Heart left ventricle (tissue), 16 donors: ENCODE results near the gene FOXE3. TPM values are rescaled to one million over a fixed set of nuclear protein-coding genes. Genes with fewer than 3 reads are reported as not detected.

Experiments
- ATAC-seq, 4 donors: fragments of 200-7000 bp; cut with Tn5 transposase; one replicate each; pipeline ENCODE4 v1.9.1; 2020 to 2022; ENCODE audit warnings: moderate library complexity in 4 of 4, mild to moderate bottlenecking in 3 of 4, moderate number of reproducible peaks in 1 of 4
- DNase-seq, 5 donors: peaks; one replicate each; pipeline ENCODE4 v3.0.0-alpha.2; 2020
- H3K27ac ChIP-seq, 12 donors: fragments of 200-600 bp; sonication (generic) in 4 of 12; one replicate each; pipeline versions ENCODE4 v1.5.0 to v1.8.0; 2016 to 2022; ENCODE audit warnings: mild to moderate bottlenecking in 2 of 12
- H3K27me3 ChIP-seq, 9 donors: fragments of 200-600 bp; sonication (generic) in 2 of 9; one replicate each; pipeline versions ENCODE4 v1.5.1 to v1.8.0; 2016 to 2022; ENCODE audit warnings: mild to moderate bottlenecking in 3 of 9
- H3K36me3 ChIP-seq, 9 donors: fragments of 200-600 bp; sonication (generic) in 2 of 9; one replicate each; pipeline versions ENCODE4 v1.5.0 to v1.8.0; 2018 to 2022; ENCODE audit warnings: mild to moderate bottlenecking in 2 of 9
- H3K4me1 ChIP-seq, 12 donors: fragments of 200-600 bp; sonication (generic) in 4 of 12; one replicate each; pipeline versions ENCODE4 v1.5.0 to v1.8.0; 2016 to 2022; ENCODE audit warnings: mild to moderate bottlenecking in 3 of 12
- H3K4me3 ChIP-seq, 12 donors: fragments of 200-600 bp; sonication (generic) in 4 of 12; one replicate each; pipeline versions ENCODE4 v1.5.0 to v1.8.0; 2017 to 2022; ENCODE audit warnings: mild to moderate bottlenecking in 9 of 12, moderate library complexity in 4 of 12
- H3K9me3 ChIP-seq, 12 donors: fragments of 200-600 bp; sonication (generic) in 4 of 12; one replicate each; pipeline versions ENCODE4 v1.5.0 to v1.8.0; 2016 to 2022; ENCODE audit warnings: mild to moderate bottlenecking in 1 of 12
- POLR2A ChIP-seq, 2 donors: fragments of 450-650 bp; IDR thresholded peaks; one replicate each; pipeline ENCODE4 v1.6.1; 2017; ENCODE audit warnings: antibody characterized with exemption in 2 of 2, mild to moderate bottlenecking in 2 of 2, moderate library complexity in 2 of 2
- WGBS, 4 donors: extraction: QIAGEN DNeasy Blood & Tissue Kit in 2 of 4; methylation state at CpG; one replicate each; pipeline versions ENCODE4 v1.1.5 to v1.1.7; 2013 to 2018; 5-methylcytosine and 5-hydroxymethylcytosine counted together
- intact Hi-C, 10 donors: fragments of 100-400 bp; cut with DNase I; formaldehyde crosslinking; loops; one replicate each; pipeline versions ENCODE4 v1.11.1 to v1.14.2; 2022
- polyA plus RNA-seq, 2 donors: library from polyadenylated mRNA; stranded (reverse); fragments of 200-250 nt; gene quantifications; one replicate each; pipeline ENCODE4 v1.2.3, GENCODE V29; 2013
- total RNA-seq, 9 donors: library from RNA; depleted of rRNA in 2 of 9; stranded (reverse); fragments of >200 nt in 2 of 9; fragmentation: NEBNext Ultra II Directional in 3 of 9; extraction: Animal tissue kit (Norgen Biotek cat#: 25700) in 3 of 9; gene quantifications; one replicate each; pipeline versions ENCODE4 v1.1.0 to v1.2.4, GENCODE V29; 2016 to 2023
- TF ChIP-seq, protein P1 (sequence below), 12 donors: fragments of 200-600 bp; sonication (generic) in 4 of 12; IDR thresholded peaks; one replicate each; pipeline versions ENCODE4 v1.5.0 to v1.8.0; 2018 to 2022; ENCODE audit warnings: antibody characterized with exemption in 12 of 12, mild to moderate bottlenecking in 5 of 12
- donor health status: ischemic (EF 13 %, LVEDD 7.1; RV severe dilation, severe dysfunction).
- donor health status: healthy with polysubstance abuse.
- donor health status: DM: no; HTN: yes; CAD: no.
- donor health status: DM: no; HTN: no; CAD: no.
- donor health status: ischemic (EF 25% LVEDD 6.9; RV normal size, moderate dysfunction).
- donor health status: ischemic (EF 25% LVEDD 5.7; RV mildly dilated, moderate dysfunction).
- donor health status: healthy.
- donor health status: DM: yes; HTN: yes; CAD: no.
- donor health status: ischemic (EF 35%, LVEDD 5.7; RV mildly dilated, moderate dysfunction).
- donor health status: nonischemic (EF 11% LVEDD 7.7; RV severe dilation, severe dysfunction).
- donor health status: DM: yes; HTN: yes; CAD: no.
- donor health status: PGD.
- donor health status: ischemic (EF 29% LVEDD 5.4; RV normal size, mild dysfunction).
- donor health status: nonischemic (EF 23%, LVEDD 6.1; RV moderate dilation, normal function).

Gene FOXE3
- total and polyA plus RNA-seq, 11 donors, result not detected

DNA sequence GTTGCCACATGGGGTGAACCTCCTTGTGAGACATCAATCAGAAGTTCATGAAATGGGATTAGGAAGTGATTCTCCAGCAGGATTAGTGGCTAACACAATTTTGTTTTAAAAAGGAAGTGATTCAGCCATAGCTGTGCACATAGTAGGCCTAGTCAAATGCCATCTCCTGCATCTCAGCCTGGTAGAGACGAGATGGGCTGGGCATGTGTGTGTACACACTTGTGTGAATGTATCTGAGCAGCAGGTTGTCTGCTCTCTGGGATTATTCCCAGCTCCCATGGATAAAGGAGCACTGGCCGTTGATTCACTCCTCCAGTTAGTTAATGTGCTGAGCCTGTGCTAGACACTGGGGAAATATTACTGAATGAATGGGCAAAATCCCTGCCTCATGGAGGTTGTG is 2.0 kb downstream of the FOXE3 start:
- TF ChIP-seq, protein P1, sequence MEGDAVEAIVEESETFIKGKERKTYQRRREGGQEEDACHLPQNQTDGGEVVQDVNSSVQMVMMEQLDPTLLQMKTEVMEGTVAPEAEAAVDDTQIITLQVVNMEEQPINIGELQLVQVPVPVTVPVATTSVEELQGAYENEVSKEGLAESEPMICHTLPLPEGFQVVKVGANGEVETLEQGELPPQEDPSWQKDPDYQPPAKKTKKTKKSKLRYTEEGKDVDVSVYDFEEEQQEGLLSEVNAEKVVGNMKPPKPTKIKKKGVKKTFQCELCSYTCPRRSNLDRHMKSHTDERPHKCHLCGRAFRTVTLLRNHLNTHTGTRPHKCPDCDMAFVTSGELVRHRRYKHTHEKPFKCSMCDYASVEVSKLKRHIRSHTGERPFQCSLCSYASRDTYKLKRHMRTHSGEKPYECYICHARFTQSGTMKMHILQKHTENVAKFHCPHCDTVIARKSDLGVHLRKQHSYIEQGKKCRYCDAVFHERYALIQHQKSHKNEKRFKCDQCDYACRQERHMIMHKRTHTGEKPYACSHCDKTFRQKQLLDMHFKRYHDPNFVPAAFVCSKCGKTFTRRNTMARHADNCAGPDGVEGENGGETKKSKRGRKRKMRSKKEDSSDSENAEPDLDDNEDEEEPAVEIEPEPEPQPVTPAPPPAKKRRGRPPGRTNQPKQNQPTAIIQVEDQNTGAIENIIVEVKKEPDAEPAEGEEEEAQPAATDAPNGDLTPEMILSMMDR (IDR thresholded peaks at IDR 0.05), result no peak
- TF ChIP-seq POLR2A (IDR thresholded peaks at IDR 0.05), result no peak
- no peak overlapping the region for H3K27ac ChIP-seq
- peaks cover 0 to 9% (median 0%) of the 10 kb centered on the region in 12 donors for H3K4me1 ChIP-seq
- H3K9me3 ChIP-seq, result no peaks in the 10 kb centered on the region
- intact Hi-C loops, result no loop called here
- WGBS, 4 donors, result 72 to 85% (median 81%) methylated on average over 2 of the region's 2 CpGs
- H3K4me3 ChIP-seq, result no peak overlapping the region
- DNase-seq (no peak), ATAC-seq (no peak)
- no peaks in the 10 kb centered on the region for H3K36me3 ChIP-seq
- peaks cover 15 to 71% (median 41%) of the 10 kb centered on the region in 9 donors for H3K27me3 ChIP-seq

DNA sequence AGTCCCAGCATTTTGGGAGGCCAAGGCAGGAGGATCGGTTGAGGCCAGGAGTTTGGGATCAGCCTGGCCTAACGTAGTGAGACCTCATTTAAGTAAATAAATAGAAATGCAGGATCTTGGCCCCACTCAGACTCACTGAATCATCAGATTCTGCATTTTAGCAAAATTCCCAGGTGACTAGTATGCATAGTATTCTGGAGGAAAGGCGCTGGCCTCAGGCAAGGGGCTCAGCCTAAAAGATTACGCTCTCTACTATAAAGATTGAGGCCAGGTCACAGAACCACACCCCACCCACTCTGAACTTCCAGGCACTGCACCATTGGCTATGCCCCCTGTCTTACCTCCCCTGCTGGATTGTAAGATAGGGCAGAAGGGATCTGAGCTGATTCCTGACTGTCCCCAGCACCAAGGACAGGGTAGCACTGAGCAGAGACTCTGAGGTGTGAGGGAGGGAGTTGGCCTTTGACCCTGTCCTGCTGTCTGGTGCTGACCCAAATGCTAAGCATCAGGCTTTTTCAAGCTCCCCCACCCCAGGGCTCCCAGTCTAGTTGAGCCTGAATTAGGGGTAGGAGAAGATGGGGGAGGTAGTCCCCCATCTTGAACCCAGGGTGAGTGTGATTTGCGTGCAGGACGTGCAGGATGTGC is 2.7 kb downstream of the FOXE3 start:
- H3K27me3 ChIP-seq, result peaks cover 15 to 74% (median 41%) of the 10 kb centered on the region in 9 donors
- ATAC-seq, result no peak
- intact Hi-C loops, result no loop called here
- H3K9me3 ChIP-seq, result no peaks in the 10 kb centered on the region
- H3K27ac ChIP-seq, result no peak overlapping the region
- TF ChIP-seq POLR2A (IDR thresholded peaks at IDR 0.05), result no peak
- TF ChIP-seq, protein P1 (IDR thresholded peaks at IDR 0.05), result no peak
- DNase-seq, result no peak
- H3K36me3 ChIP-seq, result no peaks in the 10 kb centered on the region
- WGBS, 4 donors, result 90 to 95% (median 92%) methylated on average over 6 of the region's 6 CpGs
- no peak overlapping the region for H3K4me3 ChIP-seq
- H3K4me1 ChIP-seq, result peaks cover 0 to 9% (median 0%) of the 10 kb centered on the region in 12 donors

DNA sequence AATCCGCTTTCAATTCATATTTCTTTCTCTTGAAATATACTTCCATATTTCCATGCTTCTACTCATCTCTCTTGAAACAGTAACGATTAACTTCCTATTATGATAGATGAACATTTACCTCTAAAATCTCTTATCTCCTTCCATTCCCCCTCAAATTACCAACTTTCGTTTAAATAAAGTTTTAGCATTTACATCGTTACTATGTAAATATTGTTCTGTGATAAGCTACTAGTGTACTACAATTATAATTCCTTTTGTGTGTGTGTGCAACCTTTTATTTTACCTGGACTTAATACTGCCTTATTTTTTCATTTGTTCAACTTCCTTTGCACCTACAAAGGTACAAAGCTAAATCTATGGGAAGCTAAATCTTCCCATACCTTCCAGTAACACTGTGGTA is 4.5 kb downstream of the FOXE3 start:
- ATAC-seq (no peak), DNase-seq (no peak)
- Histone ChIP-seq H3K36me3 (no peaks in the 10 kb centered on the region), H3K4me1 (peaks cover 0 to 15% (median 0%) of the 10 kb centered on the region in 12 donors), H3K27me3 (peaks cover 12 to 60% (median 33%) of the 10 kb centered on the region in 9 donors), H3K4me3 (no peak overlapping the region), H3K27ac (no peak overlapping the region), H3K9me3 (no peaks in the 10 kb centered on the region)
- no peak for TF ChIP-seq POLR2A (IDR thresholded peaks at IDR 0.05)
- TF ChIP-seq, protein P1 (IDR thresholded peaks at IDR 0.05), result no peak
- intact Hi-C loops, result loop anchor here in 7 of 10 donors (5.0 to 10.0 kb wide), 3 partner anchors 228 to 243 kb away; partner anchors contain the start of gene PDZK1IP1 (in 2 of the 7)
- WGBS, 4 donors, result 84 to 91% (median 89%) methylated on average over 4 of the region's 4 CpGs

DNA sequence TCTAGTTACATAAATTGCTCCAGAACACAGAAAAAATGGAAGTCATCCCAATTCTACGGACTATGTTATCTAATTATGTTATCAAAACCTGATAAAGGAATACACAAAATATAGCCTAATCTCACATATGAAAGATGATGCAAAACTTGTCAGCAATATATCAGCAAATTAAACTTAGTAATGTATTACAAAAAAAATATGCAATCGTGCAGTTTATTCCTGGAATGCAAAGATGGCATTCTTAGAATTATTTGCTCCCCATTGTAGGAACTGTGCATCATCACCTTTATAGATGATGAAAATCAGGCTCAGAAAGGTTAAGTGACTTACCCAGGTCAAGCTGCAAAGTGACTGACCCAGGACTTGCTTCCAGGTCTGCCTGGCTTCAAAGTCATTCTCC is 7.8 kb downstream of the FOXE3 start:
- Histone ChIP-seq H3K36me3 (no peaks in the 10 kb centered on the region), H3K27ac (no peak overlapping the region), H3K9me3 (no peaks in the 10 kb centered on the region), H3K4me3 (no peak overlapping the region), H3K27me3 (peaks cover 0 to 43% (median 21%) of the 10 kb centered on the region in 9 donors), H3K4me1 (peaks cover 0 to 7% (median 0%) of the 10 kb centered on the region in 12 donors)
- intact Hi-C loops, result loop anchor here in 8 of 10 donors (2.0 to 10.0 kb wide), 4 partner anchors 232 to 247 kb away; partner anchors contain the start of gene PDZK1IP1 (in 2 of the 8)
- TF ChIP-seq, protein P1 (IDR thresholded peaks at IDR 0.05), result no peak
- TF ChIP-seq POLR2A (IDR thresholded peaks at IDR 0.05), result no peak
- ATAC-seq (no peak), DNase-seq (no peak)
- 26 to 39% (median 36%) methylated on average over 2 of the region's 2 CpGs for WGBS, 4 donors
